Neuronal stem cell (in vitro differentiated cells): Measurements from ENCODE around the gene ETV4.

Experiments
- DNase-seq: peaks from one replicate; pipeline ENCODE4 v3.0.0-alpha.2; 2013; ENCODE audit warnings: low spot score
- H2AFZ ChIP-seq: one replicate; pipeline ENCODE4 v1.6.1; 2013; ENCODE audit warnings: mild to moderate bottlenecking, low read length, inconsistent platforms
- H2AK5ac ChIP-seq: 2 replicates; pipeline ENCODE4 v1.6.1; 2013; ENCODE audit warnings: low read depth, mild to moderate bottlenecking, inconsistent platforms, low read length, moderate library complexity, mixed read lengths
- H2BK120ac ChIP-seq: 2 replicates; pipeline ENCODE4 v1.6.1; 2013; ENCODE audit warnings: low read depth, mild to moderate bottlenecking, inconsistent platforms, low read length, moderate library complexity, mixed read lengths
- H2BK12ac ChIP-seq: one replicate; pipeline ENCODE4 v1.6.1; 2013; ENCODE audit warnings: low read length, inconsistent platforms
- H2BK15ac ChIP-seq: 2 replicates; pipeline ENCODE4 v1.6.1; 2013; ENCODE audit warnings: mild to moderate bottlenecking, low read length, inconsistent platforms, mixed read lengths
- H2BK5ac ChIP-seq: one replicate; pipeline ENCODE4 v1.6.1; 2013; ENCODE audit warnings: inconsistent platforms, mild to moderate bottlenecking, low read length, moderate library complexity
- H3K14ac ChIP-seq: one replicate; pipeline ENCODE4 v1.6.1; 2013; ENCODE audit warnings: low read length, inconsistent platforms
- H3K18ac ChIP-seq: 2 replicates; pipeline ENCODE4 v1.6.1; 2013; ENCODE audit warnings: low read length, inconsistent platforms
- H3K23ac ChIP-seq: 2 replicates; pipeline ENCODE4 v1.6.1; 2013; ENCODE audit warnings: low read depth, mild to moderate bottlenecking, mixed read lengths, low read length, inconsistent platforms; ENCODE audit not compliant: poor library complexity
- H3K27ac ChIP-seq: replicated peaks from 3 replicates; pipeline ENCODE4 v1.5.1; 2013; ENCODE audit warnings: low read length, inconsistent platforms
- H3K27me3 ChIP-seq, 3 experiments: 2 replicates each; pipeline ENCODE4 v1.6.1; 2013; ENCODE audit warnings: low read length in 3 of 3, mild to moderate bottlenecking in 2 of 3, inconsistent platforms in 1 of 3, low read depth in 1 of 3, mixed read lengths in 1 of 3, moderate library complexity in 1 of 3; ENCODE audit not compliant: control insufficient read depth in 3 of 3, insufficient read depth in 3 of 3
- H3K36me3 ChIP-seq, 2 donors: replicated peaks in 1 of 2; 2 replicates each; pipeline ENCODE4 v1.6.1; 2013; ENCODE audit warnings: low read length in 2 of 2; ENCODE audit not compliant: control insufficient read depth in 2 of 2, insufficient read depth in 2 of 2
- H3K4ac ChIP-seq: 2 replicates; pipeline ENCODE4 v1.6.1; 2013; ENCODE audit warnings: inconsistent platforms, mild to moderate bottlenecking, low read length, moderate library complexity
- H3K4me1 ChIP-seq, 2 donors: 1 replicate in 1 of 2; 2 replicates in 1 of 2; pipeline ENCODE4 v1.6.1; 2013; ENCODE audit warnings: low read length in 2 of 2, low read depth in 1 of 2; ENCODE audit not compliant: control insufficient read depth in 2 of 2, insufficient read depth in 1 of 2
- H3K4me2 ChIP-seq: one replicate; pipeline ENCODE4 v1.6.1; 2013; ENCODE audit warnings: mild to moderate bottlenecking, low read length, inconsistent platforms; ENCODE audit not compliant: insufficient read depth, poor library complexity, severe bottlenecking
- H3K4me3 ChIP-seq, 2 donors: 2 replicates each; pipeline ENCODE4 v1.5.1; 2013; ENCODE audit warnings: low read length in 2 of 2, mild to moderate bottlenecking in 2 of 2, inconsistent platforms in 1 of 2, moderate library complexity in 1 of 2
- H3K79me1 ChIP-seq: one replicate; pipeline ENCODE4 v1.6.1; 2013; ENCODE audit warnings: low read depth, mild to moderate bottlenecking, inconsistent platforms, low read length, moderate library complexity
- H3K9ac ChIP-seq: one replicate; pipeline ENCODE4 v1.6.1; 2013; ENCODE audit warnings: mild to moderate bottlenecking, low read depth, low read length, inconsistent platforms; ENCODE audit not compliant: poor library complexity
- H3K9me3 ChIP-seq, 2 donors: replicated peaks in 1 of 2; 2 replicates each; pipeline versions ENCODE3 to v1.6.1; 2013; ENCODE audit warnings: low read length in 2 of 2, mild to moderate bottlenecking in 2 of 2, inconsistent platforms in 1 of 2, low read depth in 1 of 2, mixed read lengths in 1 of 2, moderate library complexity in 1 of 2; ENCODE audit not compliant: control insufficient read depth in 2 of 2, insufficient read depth in 1 of 2
- H4K8ac ChIP-seq: one replicate; pipeline ENCODE4 v1.6.1; 2013; ENCODE audit warnings: low read depth, mild to moderate bottlenecking, inconsistent platforms, low read length, moderate library complexity
- H4K91ac ChIP-seq: one replicate; pipeline ENCODE4 v1.6.1; 2013; ENCODE audit warnings: low read length, low read depth, mild to moderate bottlenecking, inconsistent platforms; ENCODE audit not compliant: poor library complexity
- WGBS, 2 donors: extraction: QIAGEN DNeasy Blood & Tissue Kit; methylation state at CpG; one replicate each; pipeline ENCODE4 v1.1.7; 2013; ENCODE audit warnings: missing lambda C conversion rate in 2 of 2, mixed read lengths in 1 of 2; ENCODE audit not compliant: insufficient read length in 2 of 2, insufficient replicate concordance in 1 of 2; ENCODE audit errors: extremely low coverage in 2 of 2; 5-methylcytosine and 5-hydroxymethylcytosine counted together

The ETV4 gene

DNA sequence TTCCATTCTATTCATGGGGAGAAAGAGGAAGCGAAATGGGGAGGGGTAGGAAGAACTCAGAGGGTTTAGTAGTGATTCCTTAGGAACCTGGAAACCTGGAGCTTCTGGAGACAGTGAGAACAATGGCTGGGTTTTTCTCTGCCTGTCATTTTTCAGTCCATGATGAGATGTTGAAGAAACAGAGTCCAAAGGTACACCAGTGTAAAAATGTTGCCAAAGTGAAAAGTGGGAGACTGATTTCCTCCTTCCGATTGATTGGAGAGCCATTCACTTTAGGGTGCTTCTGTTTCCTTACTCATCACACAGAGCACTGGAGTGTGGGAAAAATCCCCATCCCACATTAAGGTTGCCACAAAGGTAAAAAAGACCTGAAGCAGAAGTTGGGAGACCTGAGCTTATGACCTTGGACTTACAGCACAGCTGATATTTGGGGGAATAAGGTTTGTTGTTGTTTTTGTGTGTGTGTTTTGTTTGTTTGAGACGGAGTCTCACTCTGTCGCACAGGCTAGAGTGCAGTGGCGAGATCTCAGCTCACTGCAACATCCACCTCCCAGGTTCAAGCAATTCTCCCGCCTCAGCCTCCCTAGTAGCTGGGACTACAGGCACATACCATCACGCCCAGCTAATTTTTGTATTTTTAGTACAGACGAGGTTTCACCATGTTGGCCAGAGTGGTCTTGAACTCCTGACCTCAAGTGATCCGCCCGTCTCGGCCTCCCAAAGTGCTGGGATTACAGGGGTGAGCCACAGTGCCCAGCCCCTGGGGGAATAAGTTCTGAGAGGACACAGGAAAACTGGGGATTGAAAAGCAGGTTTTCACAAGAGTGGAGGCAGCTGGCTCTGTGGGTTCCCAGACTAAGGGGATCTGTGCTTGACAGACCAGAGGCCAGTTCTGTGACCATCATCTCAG lies 63.8 kb downstream of the ETV4 start:
- Histone ChIP-seq H3K36me3 (no peaks in the 10 kb centered on the region), H2AFZ (peak overlapping the region; percentile 98), H3K9ac (no peak overlapping the region), H3K79me1 (peaks cover 7% of the 10 kb centered on the region), H2AK5ac (no peak overlapping the region), H4K8ac (no peak overlapping the region), H2BK5ac (no peak overlapping the region), H2BK15ac (no peak overlapping the region), H4K91ac (no peak overlapping the region), H2BK12ac (no peak overlapping the region), H2BK120ac (no peak overlapping the region), H3K4me2 (no peak overlapping the region), H3K4me3 (no peak overlapping the region), H3K9me3 (no peaks in the 10 kb centered on the region), H3K18ac (no peak overlapping the region), H3K27me3 (no peaks in the 10 kb centered on the region), H3K27ac (no peak overlapping the region), H3K4ac (no peak overlapping the region), H3K4me1 (peaks cover 4 to 7% of the 10 kb centered on the region in 2 donors), H3K14ac (no peak overlapping the region), H3K23ac (no peak overlapping the region)
- no CpG with 5 or more reads among the region's 11 CpGs for WGBS, 2 donors
- DNase-seq: no peak

DNA sequence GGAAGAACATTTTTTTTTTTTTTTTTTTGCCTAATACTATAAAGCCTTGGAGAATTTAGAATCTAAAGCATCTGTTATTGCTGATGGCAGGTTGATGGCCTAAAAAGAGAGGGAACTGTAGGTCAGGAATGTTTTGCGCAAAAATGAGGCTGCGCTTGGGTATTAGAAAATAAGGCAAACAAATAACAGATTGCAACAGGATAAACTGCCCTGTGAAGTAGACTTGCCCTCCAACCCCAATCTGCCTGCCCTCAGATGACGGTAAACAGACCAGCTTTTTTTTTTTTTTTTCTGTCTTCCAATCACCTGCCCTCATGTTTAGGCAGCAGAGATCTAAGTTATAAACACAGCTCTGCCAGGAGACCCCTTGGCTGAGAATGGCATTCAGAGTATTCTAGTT lies 66.2 kb downstream of the ETV4 start:
- no peak overlapping the region for H2BK5ac ChIP-seq
- peaks cover 0 to 4% (median 0%) of the 10 kb centered on the region in 3 experiments for H3K27me3 ChIP-seq
- H2BK12ac ChIP-seq: no peak overlapping the region
- no peak overlapping the region for H3K14ac ChIP-seq
- H4K8ac ChIP-seq: no peak overlapping the region
- no peak overlapping the region for H2AK5ac ChIP-seq
- H2BK120ac ChIP-seq: no peak overlapping the region
- no peak overlapping the region for H3K18ac ChIP-seq
- H3K4me3 ChIP-seq: no peak overlapping the region
- peaks cover 2 to 5% of the 10 kb centered on the region in 2 donors for H3K4me1 ChIP-seq
- no peaks in the 10 kb centered on the region for H3K9me3 ChIP-seq
- no peak overlapping the region for H3K4me2 ChIP-seq
- H3K27ac ChIP-seq: no peak overlapping the region
- H3K9ac ChIP-seq: no peak overlapping the region
- no peaks in the 10 kb centered on the region for H3K36me3 ChIP-seq
- DNase-seq: no peak
- peaks cover 4% of the 10 kb centered on the region for H3K79me1 ChIP-seq
- H3K4ac ChIP-seq: no peak overlapping the region
- no peak overlapping the region for H2BK15ac ChIP-seq
- no peak overlapping the region for H2AFZ ChIP-seq
- no CpG with 5 or more reads among the region's 3 CpGs for WGBS, 2 donors
- H4K91ac ChIP-seq: no peak overlapping the region
- no peak overlapping the region for H3K23ac ChIP-seq
